Measurements from ENCODE around the gene LEF1.

GRCh38 chr4:108152980-108153379 is 15.8 kb downstream of the LEF1 start:
- no peak for TF ChIP-seq TAF1 (IDR thresholded peaks at IDR 0.05; ENCODE audit: low read depth)
- TF ChIP-seq YY1 (IDR thresholded peaks at IDR 0.05; ENCODE audit: low read depth) = no peak
- TF ChIP-seq, protein P1, sequence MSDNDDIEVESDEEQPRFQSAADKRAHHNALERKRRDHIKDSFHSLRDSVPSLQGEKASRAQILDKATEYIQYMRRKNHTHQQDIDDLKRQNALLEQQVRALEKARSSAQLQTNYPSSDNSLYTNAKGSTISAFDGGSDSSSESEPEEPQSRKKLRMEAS (IDR thresholded peaks at IDR 0.05) = no peak
- TF ChIP-seq EP300 (IDR thresholded peaks at IDR 0.05; ENCODE audit: borderline replicate concordance) = no peak
- TF ChIP-seq RAD21 (IDR thresholded peaks at IDR 0.05; ENCODE audit: low read depth) = no peak
- TF ChIP-seq, protein P2, sequence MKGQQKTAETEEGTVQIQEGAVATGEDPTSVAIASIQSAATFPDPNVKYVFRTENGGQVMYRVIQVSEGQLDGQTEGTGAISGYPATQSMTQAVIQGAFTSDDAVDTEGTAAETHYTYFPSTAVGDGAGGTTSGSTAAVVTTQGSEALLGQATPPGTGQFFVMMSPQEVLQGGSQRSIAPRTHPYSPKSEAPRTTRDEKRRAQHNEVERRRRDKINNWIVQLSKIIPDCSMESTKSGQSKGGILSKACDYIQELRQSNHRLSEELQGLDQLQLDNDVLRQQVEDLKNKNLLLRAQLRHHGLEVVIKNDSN (IDR thresholded peaks at IDR 0.05) = no peak
- no peak for TF ChIP-seq CREB1 (IDR thresholded peaks at IDR 0.05; ENCODE audit: low read depth)
- TF ChIP-seq TCF12 (IDR thresholded peaks at IDR 0.05; ENCODE audit: low read depth) = no peak
